ENCODE measurements around the gene ZNF74.

- TF ChIP-seq CTCF (IDR thresholded peaks at IDR 0.05; ENCODE audit: low read depth, low read length): no peak
- TF ChIP-seq POLR2A (IDR thresholded peaks at IDR 0.05; ENCODE audit: extremely low read depth, insufficient read length): no peak
- no peak for TF ChIP-seq MAX (IDR thresholded peaks at IDR 0.05; ENCODE audit: low read depth, low read length)
These were observed 2.7 kb downstream of the ZNF74 start for GRCh38 chr22:20396639-20397038.
